H1 (cell line): ENCODE data around the gene MCUB. TPM values are rescaled to one million over a fixed set of nuclear protein-coding genes. Genes with fewer than 3 reads are reported as not detected.

Experiments
- CTCF ChIA-PET: fragments of 300-600 bp; sonication (Branson Sonifier 250); formaldehyde crosslinking; loops from one replicate; lab custom pipeline; 2021; ENCODE audit not compliant: partially characterized antibody; lab: Charles Lee
- POLR2A ChIA-PET: fragments of 300-600 bp; sonication (Branson Sonifier 250); formaldehyde crosslinking; loops from one replicate; lab custom pipeline; 2021; ENCODE audit warnings: inconsistent platforms; ENCODE audit not compliant: partially characterized antibody; lab: Charles Lee
- DNase-seq, 2 experiments: peaks; one replicate each; pipeline versions ENCODE4 v3.0.0 to v3.0.0-alpha.2; 2010 to 2022; ENCODE audit warnings: low spot score in 2 of 2, low read depth in 1 of 2, mixed read lengths in 1 of 2
- FAIRE-seq: peaks from 2 replicates; lab custom pipeline; 2011; peaks lifted over from hg19 to GRCh38; lab: Jason Lieb, UNC
- H2AFZ ChIP-seq: 2 replicates; pipeline ENCODE4 v1.8.1; 2012; ENCODE audit warnings: low read length, inconsistent platforms
- H2AK5ac ChIP-seq: 2 replicates; pipeline ENCODE4 v1.6.1; 2013; ENCODE audit warnings: low read depth, low read length
- H2BK120ac ChIP-seq: replicated peaks from 2 replicates; pipeline ENCODE3; 2013; ENCODE audit warnings: low read depth, low read length, inconsistent platforms
- H2BK12ac ChIP-seq: 2 replicates; pipeline ENCODE4 v1.6.1; 2013; ENCODE audit warnings: low read depth, low read length
- H2BK15ac ChIP-seq: 2 replicates; pipeline ENCODE4 v1.6.1; 2013; ENCODE audit warnings: low read length
- H2BK20ac ChIP-seq: 2 replicates; pipeline ENCODE4 v1.6.1; 2013; ENCODE audit warnings: low read length
- H2BK5ac ChIP-seq: 2 replicates; pipeline ENCODE4 v1.6.1; 2013; ENCODE audit warnings: low read depth, low read length
- H3K14ac ChIP-seq: 2 replicates; pipeline ENCODE4 v1.6.1; 2013; ENCODE audit warnings: inconsistent platforms; ENCODE audit not compliant: insufficient read length
- H3K18ac ChIP-seq: 2 replicates; pipeline ENCODE4 v1.6.1; 2013; ENCODE audit warnings: low read length; ENCODE audit errors: extremely low read depth
- H3K23ac ChIP-seq: 2 replicates; pipeline ENCODE4 v1.6.1; 2013; ENCODE audit warnings: inconsistent platforms; ENCODE audit not compliant: insufficient read length
- H3K23me2 ChIP-seq: 2 replicates; pipeline ENCODE4 v1.6.1; 2013; ENCODE audit warnings: low read depth, low read length
- H3K27ac ChIP-seq: 2 replicates; pipeline ENCODE4 v1.6.1; 2011; ENCODE audit warnings: low read depth, low read length, inconsistent platforms
- H3K27me3 ChIP-seq, 4 experiments: replicated peaks in 1 of 4; 1 replicate in 1 of 4; 2 replicates in 3 of 4; pipeline versions ENCODE4 v1.6.1 to v1.8.1; 2011 to 2013; ENCODE audit warnings: low read length in 3 of 4, mild to moderate bottlenecking in 3 of 4, inconsistent platforms in 2 of 4, mixed read lengths in 2 of 4, moderate library complexity in 1 of 4; ENCODE audit not compliant: control insufficient read depth in 3 of 4, insufficient read depth in 3 of 4; ENCODE audit errors: extremely low read depth in 1 of 4
- H3K36me3 ChIP-seq, 4 experiments: 2 replicates each; pipeline versions ENCODE4 v1.6.1 to v1.8.1; 2011 to 2013; ENCODE audit warnings: mild to moderate bottlenecking in 4 of 4, low read length in 3 of 4, moderate library complexity in 2 of 4, control low read depth in 1 of 4, inconsistent platforms in 1 of 4; ENCODE audit not compliant: insufficient read depth in 4 of 4, control insufficient read depth in 2 of 4
- H3K4ac ChIP-seq: replicated peaks from 2 replicates; pipeline ENCODE3; 2013; ENCODE audit warnings: low read length, low read depth, mixed read lengths, inconsistent platforms; ENCODE audit not compliant: insufficient read length
- H3K4me1 ChIP-seq, 4 experiments: replicated peaks in 1 of 4; 1 replicate in 1 of 4; 2 replicates in 3 of 4; pipeline versions ENCODE4 v1.6.1 to v1.8.1; 2011 to 2013; ENCODE audit warnings: low read length in 3 of 4, inconsistent platforms in 2 of 4, mixed read lengths in 1 of 4; ENCODE audit not compliant: insufficient read depth in 4 of 4, control insufficient read depth in 3 of 4
- H3K4me2 ChIP-seq, 2 experiments: 2 replicates each; pipeline versions ENCODE4 v1.6.1 to v1.8.1; 2011 to 2013; ENCODE audit warnings: low read depth in 2 of 2, low read length in 2 of 2, control low read depth in 1 of 2, inconsistent platforms in 1 of 2, mild to moderate bottlenecking in 1 of 2; ENCODE audit not compliant: insufficient read depth in 1 of 2
- H3K4me3 ChIP-seq, 4 experiments: fragments of 200-600, 300-600 bp in 1 of 4; sonication (generic), shearing (Covaris generic), sonication (Bioruptor Twin) in 1 of 4; 2 replicates each; pipeline versions ENCODE4 v1.5.1 to v1.8.1; 2011 to 2016; ENCODE audit warnings: low read length in 4 of 4, low read depth in 3 of 4, control low read depth in 2 of 4, inconsistent platforms in 2 of 4, mild to moderate bottlenecking in 2 of 4, mixed read lengths in 1 of 4, moderate library complexity in 1 of 4; ENCODE audit not compliant: insufficient read depth in 2 of 4; ENCODE audit errors: extremely low read depth in 1 of 4
- H3K56ac ChIP-seq: replicated peaks from 2 replicates; pipeline ENCODE3; 2013; ENCODE audit warnings: low read depth, mild to moderate bottlenecking, mixed read lengths, low read length, inconsistent platforms; ENCODE audit not compliant: insufficient read length
- H3K79me1 ChIP-seq: 2 replicates; pipeline ENCODE4 v1.6.1; 2013; ENCODE audit warnings: low read depth, low read length, control low read depth
- H3K79me2 ChIP-seq, 2 experiments: 2 replicates each; pipeline versions ENCODE4 v1.6.1 to v1.8.1; 2012 to 2013; ENCODE audit warnings: low read length in 2 of 2, mild to moderate bottlenecking in 2 of 2, inconsistent platforms in 1 of 2; ENCODE audit not compliant: insufficient read depth in 2 of 2, control insufficient read depth in 1 of 2
- H3K9ac ChIP-seq, 4 experiments: replicated peaks in 1 of 4; 1 replicate in 1 of 4; 2 replicates in 3 of 4; pipeline versions ENCODE4 v1.6.1 to v1.8.1; 2011 to 2013; ENCODE audit warnings: low read depth in 3 of 4, low read length in 3 of 4, control low read depth in 2 of 4, mild to moderate bottlenecking in 2 of 4, moderate library complexity in 2 of 4, inconsistent platforms in 1 of 4; ENCODE audit errors: extremely low read depth in 1 of 4
- H3K9me3 ChIP-seq, 2 experiments: 2 replicates each; pipeline versions ENCODE4 v1.6.1 to v1.8.1; 2012 to 2013; ENCODE audit warnings: mild to moderate bottlenecking in 2 of 2, moderate library complexity in 2 of 2, control low read depth in 1 of 2, inconsistent platforms in 1 of 2, low read depth in 1 of 2, low read length in 1 of 2, mixed read lengths in 1 of 2; ENCODE audit not compliant: insufficient read depth in 2 of 2
- H4K20me1 ChIP-seq, 2 experiments: replicated peaks in 1 of 2; 2 replicates each; pipeline versions ENCODE3 to v1.8.1; 2011 to 2013; ENCODE audit warnings: inconsistent platforms in 2 of 2, low read length in 2 of 2, mild to moderate bottlenecking in 1 of 2; ENCODE audit not compliant: insufficient read depth in 2 of 2, control insufficient read depth in 1 of 2
- H4K5ac ChIP-seq: 2 replicates; pipeline ENCODE4 v1.6.1; 2013; ENCODE audit warnings: low read length, low read depth, mixed read lengths, inconsistent platforms; ENCODE audit not compliant: insufficient read length
- H4K8ac ChIP-seq: 2 replicates; pipeline ENCODE4 v1.8.0; 2013; ENCODE audit warnings: mild to moderate bottlenecking, moderate library complexity, low read length, inconsistent platforms; ENCODE audit not compliant: insufficient read depth; ENCODE audit errors: extremely low read depth
- H4K91ac ChIP-seq: replicated peaks from 2 replicates; pipeline ENCODE3; 2013; ENCODE audit warnings: low read length, mixed read lengths, inconsistent platforms; ENCODE audit not compliant: insufficient read length
- BCL11A ChIP-seq, 2 experiments: IDR thresholded peaks; one replicate each; pipeline ENCODE4 v1.6.1; 2011; ENCODE audit warnings: low read depth in 2 of 2, low read length in 2 of 2, mild to moderate bottlenecking in 2 of 2
- CBX5 ChIP-seq: fragments of 300-800, 300-1000 bp; sonication (generic); IDR thresholded peaks from 2 replicates; pipeline ENCODE4 v1.7.1; 2016; ENCODE audit warnings: antibody characterized with exemption, low read length, low read depth
- CREB1 ChIP-seq: IDR thresholded peaks from 2 replicates; pipeline ENCODE4 v1.6.1; 2012; ENCODE audit warnings: inconsistent platforms
- CTBP2 ChIP-seq: IDR thresholded peaks from 2 replicates; pipeline ENCODE4 v1.7.0; 2011; ENCODE audit warnings: borderline replicate concordance, mild to moderate bottlenecking, moderate library complexity, mixed read lengths, low read length; ENCODE audit not compliant: insufficient read depth, insufficient read length
- GTF2F1 ChIP-seq: IDR thresholded peaks from 2 replicates; pipeline ENCODE4 v1.6.1; 2012; ENCODE audit warnings: low read depth, low read length, improper control_type of control experiment, borderline replicate concordance
- MAX ChIP-seq: IDR thresholded peaks from 2 replicates; pipeline ENCODE4 v1.6.1; 2012; ENCODE audit warnings: inconsistent platforms
- POLR2A ChIP-seq, 2 experiments: IDR thresholded peaks; 1 replicate in 1 of 2; 2 replicates in 1 of 2; pipeline ENCODE4 v1.6.1; 2011; ENCODE audit warnings: low read depth in 2 of 2, low read length in 2 of 2, mild to moderate bottlenecking in 2 of 2; ENCODE audit errors: control extremely low read depth in 1 of 2
- RAD21 ChIP-seq, 2 experiments: IDR thresholded peaks in 1 of 2; conservative IDR thresholded peaks in 1 of 2; 2 replicates each; pipeline ENCODE4 v1.6.1; 2011; ENCODE audit warnings: low read depth in 2 of 2, low read length in 2 of 2, improper control_type of control experiment in 1 of 2, inconsistent platforms in 1 of 2, mild to moderate bottlenecking in 1 of 2, moderate library complexity in 1 of 2
- SIRT6 ChIP-seq: IDR thresholded peaks from one replicate; pipeline ENCODE4 v1.7.1; 2012; ENCODE audit warnings: low read length, inconsistent platforms
- SIX5 ChIP-seq: IDR thresholded peaks from 2 replicates; pipeline ENCODE4 v1.6.1; 2011; ENCODE audit warnings: mild to moderate bottlenecking, low read depth, low read length
- SP1 ChIP-seq: IDR thresholded peaks from 2 replicates; pipeline ENCODE4 v1.6.1; 2011; ENCODE audit warnings: low read depth, low read length
- TBP ChIP-seq: IDR thresholded peaks from 2 replicates; pipeline ENCODE4 v1.6.1; 2011; ENCODE audit warnings: low read depth, low read length, improper control_type of control experiment
- YY1 ChIP-seq: IDR thresholded peaks from 2 replicates; pipeline ENCODE4 v1.6.1; 2011; ENCODE audit warnings: low read depth, mild to moderate bottlenecking, low read length
- WGBS, 2 experiments: shearing (Covaris generic) in 1 of 2; methylation state at CpG; one replicate each; pipeline versions ENCODE4 v1.1.6 to v1.1.7; 2013 to 2015; ENCODE audit warnings: low lambda C conversion rate in 2 of 2, mixed read lengths in 2 of 2, inconsistent platforms in 1 of 2, low coverage in 1 of 2, missing lambda C conversion rate in 1 of 2; ENCODE audit not compliant: insufficient replicate concordance in 2 of 2, insufficient coverage in 1 of 2, insufficient read length in 1 of 2; ENCODE audit errors: extremely low coverage in 1 of 2, missing lambda C conversion rate in 1 of 2; 5-methylcytosine and 5-hydroxymethylcytosine counted together
- polyA plus RNA-seq, 7 experiments: library from polyadenylated mRNA; depleted of rRNA in 3 of 7; stranded (reverse) in 5 of 7; unstranded in 2 of 7; fragments of >200 nt in 5 of 7; fragments of 200-250 nt in 2 of 7; gene quantifications; 1 replicate in 5 of 7; 2 replicates in 1 of 7; 4 replicates in 1 of 7; pipeline versions ENCODE4 v1.2.1 to v1.2.3, GENCODE V29; 2011 to 2013; ENCODE audit warnings: missing spikeins in 2 of 7, mixed read lengths in 2 of 7
- total RNA-seq: library from RNA; stranded (reverse); fragmentation: NEBNext Ultra II Directional; extraction: Animal tissue kit (Norgen Biotek cat#: 25700); gene quantifications from 2 replicates; pipeline ENCODE4 v1.2.1, GENCODE V29; 2021

Gene MCUB
- total and polyA plus RNA-seq, 2 of the 8 experiments (the other 6 are each of a cell fraction or from before 2014, with no cell fraction given): 15.2 to 19.4 TPM

- FAIRE-seq: no peak
- CTCF ChIA-PET: interaction anchor here (0.8 to 1.6 kb wide), 2 partner anchors 13 to 69 kb away, joined by 3 to 4 read pairs; no protein-coding TSS in a partner anchor
- TF ChIP-seq BCL11A (IDR thresholded peaks at IDR 0.05; ENCODE audit: low read depth in 2 of 2, low read length in 2 of 2) (no peak), YY1 (no peak), TBP (no peak), CREB1 (no peak), CBX5 (no peak), POLR2A (IDR thresholded peaks at IDR 0.05; ENCODE audit: control extremely low read depth in 1 of 2, low read depth in 2 of 2, low read length in 2 of 2) (no peak), GTF2F1 (no peak), SP1 (no peak), SIRT6 (no peak), CTBP2 (no peak), MAX (no peak), RAD21 (IDR thresholded peaks at IDR 0.05 in 1 of 2, conservative IDR thresholded peaks at IDR 0.05 in 1 of 2; ENCODE audit: low read depth in 2 of 2, low read length in 2 of 2) (no peak), SIX5 (no peak)
Measured at GRCh38 chr4:109645874-109646710, 86.0 kb downstream of the MCUB start.

More at GRCh38 chr4:109645874-109646710, 86.0 kb downstream of the MCUB start:
- DNase-seq: no peak
- Histone ChIP-seq H3K4me3 (no peak overlapping the region), H4K8ac (no peak overlapping the region), H3K27me3 (no peaks in the 10 kb centered on the region), H3K14ac (no peak overlapping the region), H3K56ac (no peak overlapping the region), H3K36me3 (no peaks in the 10 kb centered on the region), H3K18ac (no peak overlapping the region), H3K79me2 (no peaks in the 10 kb centered on the region), H3K79me1 (no peaks in the 10 kb centered on the region), H3K9ac (no peak overlapping the region), H3K27ac (no peak overlapping the region), H4K20me1 (no peaks in the 10 kb centered on the region), H2BK5ac (no peak overlapping the region), H2BK15ac (no peak overlapping the region), H3K9me3 (0 out of 4 replicates have a peak, but pooled peaks cover 0 to 3% of the 10 kb centered on the region in 2 experiments), H2AFZ (no peak overlapping the region), H3K4me1 (0 out of 7 replicates have a peak, but pooled peaks cover 0 to 6% (median 0%) of the 10 kb centered on the region in 4 experiments), H3K23ac (no peak overlapping the region), H2BK120ac (no peak overlapping the region), H2AK5ac (no peak overlapping the region), H2BK20ac (no peak overlapping the region), H4K91ac (no peak overlapping the region), H4K5ac (no peak overlapping the region), H3K23me2 (peaks cover 2% of the 10 kb centered on the region; the same call in 1 of the 2 replicates), H2BK12ac (no peak overlapping the region), H3K4me2 (no peak overlapping the region), H3K4ac (no peak overlapping the region)
- POLR2A ChIA-PET: interaction anchor here (0.9 kb wide), 1 partner anchor 9 kb away, joined by 3 read pairs; no protein-coding TSS in a partner anchor
- 89% methylated on average over 7 of the region's 7 CpGs; no CpG with 5 or more reads in 1 of the 2 experiments for WGBS, 2 experiments
